ENCODE measurements around the gene MAEA. TPM values are rescaled to one million over a fixed set of nuclear protein-coding genes. Genes with fewer than 3 reads are reported as not detected.
"Not testable (repeated sequence)": the region's sequence is repeated elsewhere in the genome, so short reads cannot be mapped to it uniquely, and the experiment has no call there.

Gene MAEA
- total RNA-seq, 2 donors from 2014 or later = 65.8 to 124 TPM

DNA sequence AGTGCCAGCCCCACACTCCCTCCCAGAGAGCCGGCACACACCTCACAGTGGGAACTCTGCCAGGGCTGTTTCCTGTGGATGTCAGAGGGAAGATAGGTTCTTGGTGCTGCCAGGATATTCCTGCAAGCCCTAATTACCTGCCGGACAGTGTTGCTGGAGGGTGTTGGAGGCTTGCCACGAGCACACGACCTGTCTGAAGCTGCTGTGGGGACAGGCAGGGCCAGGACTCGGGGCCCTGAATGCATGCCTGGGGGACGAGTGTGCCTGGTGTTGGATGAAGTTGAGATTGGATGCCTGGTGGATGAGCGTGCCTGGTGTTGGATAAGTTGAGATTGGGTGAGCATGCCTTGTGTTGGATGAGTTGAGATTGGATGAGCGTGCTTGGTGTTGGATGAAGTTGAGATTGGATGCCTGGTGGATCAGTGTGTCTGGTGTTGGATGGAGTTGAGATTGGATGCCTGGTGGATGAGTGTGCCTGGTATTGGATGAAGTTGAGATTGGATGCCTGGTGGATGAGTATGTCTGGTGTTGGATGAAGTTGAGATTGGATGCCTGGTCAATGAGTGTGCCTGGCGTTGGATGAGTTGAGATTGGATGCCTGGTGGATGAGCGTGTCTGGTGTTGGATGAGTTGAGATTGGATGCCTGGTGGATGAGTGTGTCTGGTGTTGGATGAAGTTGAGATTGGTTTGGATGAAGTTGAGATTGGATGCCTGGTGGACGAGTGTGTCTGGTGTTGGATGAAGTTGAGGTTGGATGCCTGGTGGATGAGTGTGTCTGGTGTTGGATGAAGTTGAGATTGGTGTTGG, 34.1 kb downstream of the MAEA start:
- intact Hi-C loops (cut with DNase I) = no loop called here
- no peak overlapping the region for H3K27ac ChIP-seq
- no peaks in the 10 kb centered on the region for H3K27me3 ChIP-seq
- DNase-seq = no peak
- peaks cover 6% of the 10 kb centered on the region for H3K36me3 ChIP-seq
- no peak overlapping the region for H3K4me3 ChIP-seq
- no peaks in the 10 kb centered on the region for H3K9me3 ChIP-seq
- no peak overlapping the region for H3K9ac ChIP-seq (ENCODE audit: low read depth in 2 of 2, low read length in 2 of 2)
- TF ChIP-seq, protein P1, sequence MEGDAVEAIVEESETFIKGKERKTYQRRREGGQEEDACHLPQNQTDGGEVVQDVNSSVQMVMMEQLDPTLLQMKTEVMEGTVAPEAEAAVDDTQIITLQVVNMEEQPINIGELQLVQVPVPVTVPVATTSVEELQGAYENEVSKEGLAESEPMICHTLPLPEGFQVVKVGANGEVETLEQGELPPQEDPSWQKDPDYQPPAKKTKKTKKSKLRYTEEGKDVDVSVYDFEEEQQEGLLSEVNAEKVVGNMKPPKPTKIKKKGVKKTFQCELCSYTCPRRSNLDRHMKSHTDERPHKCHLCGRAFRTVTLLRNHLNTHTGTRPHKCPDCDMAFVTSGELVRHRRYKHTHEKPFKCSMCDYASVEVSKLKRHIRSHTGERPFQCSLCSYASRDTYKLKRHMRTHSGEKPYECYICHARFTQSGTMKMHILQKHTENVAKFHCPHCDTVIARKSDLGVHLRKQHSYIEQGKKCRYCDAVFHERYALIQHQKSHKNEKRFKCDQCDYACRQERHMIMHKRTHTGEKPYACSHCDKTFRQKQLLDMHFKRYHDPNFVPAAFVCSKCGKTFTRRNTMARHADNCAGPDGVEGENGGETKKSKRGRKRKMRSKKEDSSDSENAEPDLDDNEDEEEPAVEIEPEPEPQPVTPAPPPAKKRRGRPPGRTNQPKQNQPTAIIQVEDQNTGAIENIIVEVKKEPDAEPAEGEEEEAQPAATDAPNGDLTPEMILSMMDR (IDR thresholded peaks at IDR 0.05) = no peak
- H3K4me1 ChIP-seq = no peaks in the 10 kb centered on the region

GRCh38 chr4:1324443-1325175, 34.9 kb downstream of the MAEA start:
- H3K4me3 ChIP-seq; H3K27ac ChIP-seq; H3K9me3 ChIP-seq; intact Hi-C loops (cut with DNase I); H3K27me3 ChIP-seq; H3K36me3 ChIP-seq; H3K4me1 ChIP-seq; H3K9ac ChIP-seq (ENCODE audit: low read depth in 2 of 2, low read length in 2 of 2); DNase-seq: not testable (repeated sequence)

- Histone ChIP-seq H3K27ac (no peak overlapping the region), H3K36me3 (peaks cover 6% of the 10 kb centered on the region), H3K27me3 (no peaks in the 10 kb centered on the region), H3K4me1 (no peaks in the 10 kb centered on the region), H3K9ac (ENCODE audit: low read depth in 2 of 2, low read length in 2 of 2) (no peak overlapping the region), H3K4me3 (no peak overlapping the region), H3K9me3 (no peaks in the 10 kb centered on the region)
- intact Hi-C loops (cut with DNase I) = no loop called here
- TF ChIP-seq, protein P1 (IDR thresholded peaks at IDR 0.05) = no peak
- DNase-seq = no peak
Observed at GRCh38 chr4:1325176-1325480, 35.4 kb downstream of the MAEA start.

GRCh38 chr4:1325681-1326635, 36.3 kb downstream of the MAEA start:
- no peak for DNase-seq

GRCh38 chr4:1326751-1327525, 37.2 kb downstream of the MAEA start:
- TF ChIP-seq, protein P1 (IDR thresholded peaks at IDR 0.05) = no peak
- Histone ChIP-seq H3K27me3 (no peaks in the 10 kb centered on the region), H3K36me3 (peaks cover 6% of the 10 kb centered on the region), H3K4me3 (no peak overlapping the region), H3K27ac (no peak overlapping the region), H3K4me1 (no peaks in the 10 kb centered on the region), H3K9ac (ENCODE audit: low read depth in 2 of 2, low read length in 2 of 2) (no peak overlapping the region), H3K9me3 (no peaks in the 10 kb centered on the region)
- DNase-seq = no peak
- intact Hi-C loops (cut with DNase I) = no loop called here

More at GRCh38 chr4:1325681-1326635, 36.3 kb downstream of the MAEA start:
- Histone ChIP-seq H3K27me3 (no peaks in the 10 kb centered on the region), H3K9ac (ENCODE audit: low read depth in 2 of 2, low read length in 2 of 2) (no peak overlapping the region), H3K36me3 (peaks cover 6% of the 10 kb centered on the region), H3K27ac (no peak overlapping the region), H3K4me1 (no peaks in the 10 kb centered on the region), H3K9me3 (no peaks in the 10 kb centered on the region), H3K4me3 (no peak overlapping the region)
- TF ChIP-seq, protein P1 (IDR thresholded peaks at IDR 0.05) = no peak
- intact Hi-C loops (cut with DNase I) = no loop called here
